AG09309 (cell line): ENCODE results near the gene GAB1.
"Not testable (repeated sequence)": the region's sequence is repeated elsewhere in the genome, so short reads cannot be mapped to it uniquely, and the experiment has no call there.

Source experiments
- DNase-seq: peaks from one replicate; pipeline ENCODE4 v3.0.0-alpha.2; 2010; ENCODE audit warnings: low read depth
- H3K4me3 ChIP-seq: 2 replicates; pipeline ENCODE4 v1.5.1; 2011; ENCODE audit warnings: mild to moderate bottlenecking, low read depth, low read length, moderate library complexity; ENCODE audit not compliant: control insufficient read depth
- TF ChIP-seq, protein P1 (sequence below): IDR thresholded peaks from 2 replicates; pipeline ENCODE4 v1.5.1; 2011; ENCODE audit warnings: mild to moderate bottlenecking, low read depth, low read length, inconsistent platforms; ENCODE audit not compliant: insufficient read depth, control insufficient read depth; ENCODE audit errors: missing control alignments

The GAB1 gene

GRCh38 chr4:143344041-143344440, 7.4 kb downstream of the GAB1 start:
- H3K4me3 ChIP-seq, result no peak overlapping the region
- TF ChIP-seq, protein P1, sequence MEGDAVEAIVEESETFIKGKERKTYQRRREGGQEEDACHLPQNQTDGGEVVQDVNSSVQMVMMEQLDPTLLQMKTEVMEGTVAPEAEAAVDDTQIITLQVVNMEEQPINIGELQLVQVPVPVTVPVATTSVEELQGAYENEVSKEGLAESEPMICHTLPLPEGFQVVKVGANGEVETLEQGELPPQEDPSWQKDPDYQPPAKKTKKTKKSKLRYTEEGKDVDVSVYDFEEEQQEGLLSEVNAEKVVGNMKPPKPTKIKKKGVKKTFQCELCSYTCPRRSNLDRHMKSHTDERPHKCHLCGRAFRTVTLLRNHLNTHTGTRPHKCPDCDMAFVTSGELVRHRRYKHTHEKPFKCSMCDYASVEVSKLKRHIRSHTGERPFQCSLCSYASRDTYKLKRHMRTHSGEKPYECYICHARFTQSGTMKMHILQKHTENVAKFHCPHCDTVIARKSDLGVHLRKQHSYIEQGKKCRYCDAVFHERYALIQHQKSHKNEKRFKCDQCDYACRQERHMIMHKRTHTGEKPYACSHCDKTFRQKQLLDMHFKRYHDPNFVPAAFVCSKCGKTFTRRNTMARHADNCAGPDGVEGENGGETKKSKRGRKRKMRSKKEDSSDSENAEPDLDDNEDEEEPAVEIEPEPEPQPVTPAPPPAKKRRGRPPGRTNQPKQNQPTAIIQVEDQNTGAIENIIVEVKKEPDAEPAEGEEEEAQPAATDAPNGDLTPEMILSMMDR, result no peak
- DNase-seq, result no peak

GRCh38 chr4:143344774-143345173, 8.1 kb downstream of the GAB1 start:
- no peak for DNase-seq
- H3K4me3 ChIP-seq, result no peak overlapping the region

DNA sequence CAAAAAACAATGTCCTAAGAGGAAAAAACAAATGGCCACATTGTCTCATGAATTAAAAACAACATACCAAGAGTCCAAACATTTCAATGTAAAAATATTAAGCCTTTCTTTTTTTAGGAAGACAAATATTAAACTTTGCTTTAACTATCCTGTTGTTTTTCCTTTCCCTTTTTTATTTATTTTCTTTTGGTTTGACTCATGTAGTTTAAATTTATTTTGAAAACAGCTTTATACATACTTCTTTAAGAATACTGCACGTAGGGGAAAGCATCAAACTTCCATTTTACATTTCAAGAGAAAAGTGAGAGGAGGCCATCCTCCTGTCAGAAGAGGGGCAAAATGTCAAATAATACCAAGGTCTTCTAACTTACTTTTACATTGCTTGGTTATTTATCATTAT, 8.7 kb downstream of the GAB1 start:
- DNase-seq, result no peak
- no peak overlapping the region for H3K4me3 ChIP-seq
- TF ChIP-seq, protein P1, result no peak

More at GRCh38 chr4:143344774-143345173, 8.1 kb downstream of the GAB1 start:
- TF ChIP-seq, protein P1, result no peak

DNA sequence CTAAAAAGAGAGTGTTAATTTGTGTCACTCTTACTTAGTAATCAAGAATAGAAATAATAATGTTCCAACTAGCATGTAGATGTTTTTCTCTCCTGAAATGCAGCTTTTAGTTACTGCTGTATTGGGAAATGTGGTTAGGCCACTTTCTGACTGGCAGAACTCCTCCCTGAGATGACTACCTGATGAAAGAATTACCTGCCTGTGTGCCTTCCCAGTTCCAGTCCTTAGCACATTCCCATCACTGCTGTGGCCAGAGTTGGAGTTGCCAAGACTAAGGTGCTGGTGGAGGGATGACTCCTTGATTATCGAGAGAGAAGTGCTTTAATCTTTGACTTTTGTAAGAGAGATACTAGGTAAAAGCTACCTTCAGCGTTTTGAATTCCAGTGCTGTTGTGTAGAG, 9.5 kb downstream of the GAB1 start:
- DNase-seq, result no peak
- TF ChIP-seq, protein P1, result no peak
- no peak overlapping the region for H3K4me3 ChIP-seq

DNA sequence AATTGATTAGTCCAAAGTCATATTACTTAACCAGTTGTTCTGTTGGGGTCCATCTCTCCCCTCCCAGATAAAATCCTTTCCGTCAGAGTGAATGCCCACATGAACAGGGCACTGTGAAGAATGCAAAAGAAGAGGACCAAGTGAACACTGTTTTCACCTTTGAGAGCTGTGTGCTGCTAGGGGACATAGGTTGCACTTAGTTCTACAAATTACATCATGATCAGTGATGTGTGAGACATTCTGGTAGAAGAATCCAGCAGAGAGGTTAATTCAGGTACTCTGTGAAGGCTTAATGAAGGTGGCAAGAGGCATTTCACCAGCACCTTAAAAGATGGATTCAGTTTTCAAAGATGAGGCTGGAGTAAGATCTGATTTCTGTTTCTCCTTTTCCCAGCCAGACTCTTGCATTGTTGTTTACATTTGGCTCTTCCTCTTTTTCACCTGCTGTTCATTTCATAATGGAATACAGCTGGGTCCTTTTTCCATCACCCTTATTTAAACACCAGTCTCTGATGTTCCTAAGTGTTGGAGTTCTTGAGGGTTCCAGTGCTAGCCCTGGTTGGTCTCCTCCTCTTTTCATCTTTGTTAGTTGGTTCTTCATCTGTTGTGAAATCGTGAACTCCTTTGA, 10.9 kb downstream of the GAB1 start:
- DNase-seq, result no peak
- H3K4me3 ChIP-seq, result no peak overlapping the region
- TF ChIP-seq, protein P1, result no peak

- no peak for DNase-seq
- H3K4me3 ChIP-seq, result no peak overlapping the region
- TF ChIP-seq, protein P1, result no peak
These were observed 11.8 kb downstream of the GAB1 start for GRCh38 chr4:143348233-143349077.

GRCh38 chr4:143349858-143350527, 13.3 kb downstream of the GAB1 start:
- not testable (repeated sequence) for DNase-seq, H3K4me3 ChIP-seq
